ENCODE results near the gene WASF3.

Gene WASF3

DNA sequence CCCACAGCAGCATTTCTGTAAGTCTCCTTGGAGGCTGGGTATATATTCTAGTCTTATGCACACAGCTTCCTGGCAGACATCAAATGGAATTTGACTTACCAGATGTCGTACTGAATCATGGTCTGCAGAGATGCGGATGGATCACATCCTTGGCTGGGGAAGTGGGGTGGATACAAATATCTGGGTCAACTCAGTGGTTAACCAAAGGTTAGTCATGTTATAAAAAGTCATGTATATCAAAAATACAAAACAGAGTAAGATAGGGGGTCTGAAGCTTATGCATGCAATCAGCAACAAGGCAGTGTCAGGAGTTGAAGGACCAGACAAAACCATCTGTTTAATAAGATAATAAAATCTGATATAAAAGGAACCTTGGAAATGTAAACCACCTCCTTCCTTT lies 61.9 kb downstream of the WASF3 start:
- Histone ChIP-seq H2AFZ (ENCODE audit: low read length) (no peak overlapping the region), H3K36me3 (replicated peaks in 1 of 2; ENCODE audit: control insufficient read depth in 2 of 2, insufficient read depth in 2 of 2, low read length in 2 of 2) (peaks cover 20 to 29% of the 10 kb centered on the region in 2 donors), H3K9me3 (replicated peaks in 1 of 2; ENCODE audit: control insufficient read depth in 2 of 2, insufficient read depth in 1 of 2, low read depth in 1 of 2, low read length in 2 of 2) (peaks cover 4 to 14% of the 10 kb centered on the region in 2 donors), H3K27me3 (ENCODE audit: control insufficient read depth in 3 of 3, insufficient read depth in 3 of 3, low read depth in 1 of 3, low read length in 3 of 3) (no peaks in the 10 kb centered on the region), H3K27ac (replicated peaks; ENCODE audit: low read length) (no peak overlapping the region), H2BK12ac (ENCODE audit: low read length) (no peak overlapping the region), H4K91ac (ENCODE audit: low read depth, low read length, poor library complexity) (no peak overlapping the region), H2BK5ac (ENCODE audit: low read length) (no peak overlapping the region), H3K79me1 (ENCODE audit: low read depth, low read length) (peaks cover 8% of the 10 kb centered on the region), H3K4me3 (ENCODE audit: low read length in 2 of 2) (no peak overlapping the region), H2AK5ac (ENCODE audit: low read depth, low read length) (no peak overlapping the region), H3K14ac (ENCODE audit: low read length) (no peak overlapping the region), H3K9ac (ENCODE audit: low read depth, low read length, poor library complexity) (no peak overlapping the region), H4K8ac (ENCODE audit: low read depth, low read length) (no peak overlapping the region), H2BK15ac (ENCODE audit: low read length) (no peak overlapping the region), H3K23ac (ENCODE audit: low read depth, low read length, poor library complexity) (no peak overlapping the region), H3K4ac (ENCODE audit: low read length) (no peak overlapping the region), H2BK120ac (ENCODE audit: low read depth, low read length) (no peak overlapping the region), H3K4me2 (ENCODE audit: insufficient read depth, low read length, poor library complexity, severe bottlenecking) (no peak overlapping the region), H3K18ac (ENCODE audit: low read length) (no peak overlapping the region), H3K4me1 (ENCODE audit: control insufficient read depth in 2 of 2, insufficient read depth in 1 of 2, low read depth in 1 of 2, low read length in 2 of 2) (peaks cover 0 to 2% of the 10 kb centered on the region in 2 donors)
- DNase-seq (ENCODE audit: low spot score) = no peak
- WGBS, 2 donors (ENCODE audit: extremely low coverage in 2 of 2, insufficient read length in 2 of 2, insufficient replicate concordance in 1 of 2) = no CpG with 5 or more reads among the region's 2 CpGs

GRCh38 chr13:26621731-26622401 lies 64.4 kb downstream of the WASF3 start:
- WGBS, 2 donors (ENCODE audit: extremely low coverage in 2 of 2, insufficient read length in 2 of 2, insufficient replicate concordance in 1 of 2) = no CpG with 5 or more reads among the region's 4 CpGs

GRCh38 chr13:26623125-26623524 lies 65.6 kb downstream of the WASF3 start:
- Histone ChIP-seq H2BK12ac (ENCODE audit: low read length) (no peak overlapping the region), H2AK5ac (ENCODE audit: low read depth, low read length) (no peak overlapping the region), H3K27me3 (ENCODE audit: control insufficient read depth in 3 of 3, insufficient read depth in 3 of 3, low read depth in 1 of 3, low read length in 3 of 3) (no peaks in the 10 kb centered on the region), H3K36me3 (replicated peaks in 1 of 2; ENCODE audit: control insufficient read depth in 2 of 2, insufficient read depth in 2 of 2, low read length in 2 of 2) (peaks cover 25 to 26% of the 10 kb centered on the region in 2 donors), H2AFZ (ENCODE audit: low read length) (no peak overlapping the region), H2BK15ac (ENCODE audit: low read length) (no peak overlapping the region), H3K4ac (ENCODE audit: low read length) (no peak overlapping the region), H3K4me3 (ENCODE audit: low read length in 2 of 2) (no peak overlapping the region), H3K4me2 (ENCODE audit: insufficient read depth, low read length, poor library complexity, severe bottlenecking) (no peak overlapping the region), H2BK5ac (ENCODE audit: low read length) (no peak overlapping the region), H2BK120ac (ENCODE audit: low read depth, low read length) (no peak overlapping the region), H4K91ac (ENCODE audit: low read depth, low read length, poor library complexity) (no peak overlapping the region), H3K27ac (replicated peaks; ENCODE audit: low read length) (no peak overlapping the region), H3K9me3 (replicated peaks in 1 of 2; ENCODE audit: control insufficient read depth in 2 of 2, insufficient read depth in 1 of 2, low read depth in 1 of 2, low read length in 2 of 2) (peaks cover 12 to 28% of the 10 kb centered on the region in 2 donors), H3K9ac (ENCODE audit: low read depth, low read length, poor library complexity) (no peak overlapping the region), H3K23ac (ENCODE audit: low read depth, low read length, poor library complexity) (no peak overlapping the region), H4K8ac (ENCODE audit: low read depth, low read length) (no peak overlapping the region), H3K79me1 (ENCODE audit: low read depth, low read length) (peaks cover 5% of the 10 kb centered on the region), H3K4me1 (ENCODE audit: control insufficient read depth in 2 of 2, insufficient read depth in 1 of 2, low read depth in 1 of 2, low read length in 2 of 2) (peaks cover 0 to 2% of the 10 kb centered on the region in 2 donors), H3K18ac (ENCODE audit: low read length) (no peak overlapping the region), H3K14ac (ENCODE audit: low read length) (no peak overlapping the region)
- no peak for DNase-seq (ENCODE audit: low spot score)
- no CpG with 5 or more reads among the region's 3 CpGs for WGBS, 2 donors (ENCODE audit: extremely low coverage in 2 of 2, insufficient read length in 2 of 2, insufficient replicate concordance in 1 of 2)

More at GRCh38 chr13:26621731-26622401, 64.4 kb downstream of the WASF3 start:
- Histone ChIP-seq H2AFZ (ENCODE audit: low read length) (no peak overlapping the region), H3K18ac (ENCODE audit: low read length) (no peak overlapping the region), H4K8ac (ENCODE audit: low read depth, low read length) (no peak overlapping the region), H2AK5ac (ENCODE audit: low read depth, low read length) (no peak overlapping the region), H3K27me3 (ENCODE audit: control insufficient read depth in 3 of 3, insufficient read depth in 3 of 3, low read depth in 1 of 3, low read length in 3 of 3) (no peaks in the 10 kb centered on the region), H3K4me2 (ENCODE audit: insufficient read depth, low read length, poor library complexity, severe bottlenecking) (no peak overlapping the region), H3K4ac (ENCODE audit: low read length) (no peak overlapping the region), H4K91ac (ENCODE audit: low read depth, low read length, poor library complexity) (no peak overlapping the region), H3K23ac (ENCODE audit: low read depth, low read length, poor library complexity) (no peak overlapping the region), H2BK12ac (ENCODE audit: low read length) (no peak overlapping the region), H2BK120ac (ENCODE audit: low read depth, low read length) (no peak overlapping the region), H3K79me1 (ENCODE audit: low read depth, low read length) (peaks cover 8% of the 10 kb centered on the region), H3K4me1 (ENCODE audit: control insufficient read depth in 2 of 2, insufficient read depth in 1 of 2, low read depth in 1 of 2, low read length in 2 of 2) (peaks cover 0 to 2% of the 10 kb centered on the region in 2 donors), H3K9ac (ENCODE audit: low read depth, low read length, poor library complexity) (no peak overlapping the region), H3K36me3 (replicated peaks in 1 of 2; ENCODE audit: control insufficient read depth in 2 of 2, insufficient read depth in 2 of 2, low read length in 2 of 2) (peaks cover 26 to 28% of the 10 kb centered on the region in 2 donors), H3K9me3 (replicated peaks in 1 of 2; ENCODE audit: control insufficient read depth in 2 of 2, insufficient read depth in 1 of 2, low read depth in 1 of 2, low read length in 2 of 2) (peaks cover 12 to 28% of the 10 kb centered on the region in 2 donors), H3K27ac (replicated peaks; ENCODE audit: low read length) (no peak overlapping the region), H3K14ac (ENCODE audit: low read length) (no peak overlapping the region), H2BK15ac (ENCODE audit: low read length) (no peak overlapping the region), H3K4me3 (ENCODE audit: low read length in 2 of 2) (no peak overlapping the region), H2BK5ac (ENCODE audit: low read length) (no peak overlapping the region)
- DNase-seq (ENCODE audit: low spot score) = no peak

DNA sequence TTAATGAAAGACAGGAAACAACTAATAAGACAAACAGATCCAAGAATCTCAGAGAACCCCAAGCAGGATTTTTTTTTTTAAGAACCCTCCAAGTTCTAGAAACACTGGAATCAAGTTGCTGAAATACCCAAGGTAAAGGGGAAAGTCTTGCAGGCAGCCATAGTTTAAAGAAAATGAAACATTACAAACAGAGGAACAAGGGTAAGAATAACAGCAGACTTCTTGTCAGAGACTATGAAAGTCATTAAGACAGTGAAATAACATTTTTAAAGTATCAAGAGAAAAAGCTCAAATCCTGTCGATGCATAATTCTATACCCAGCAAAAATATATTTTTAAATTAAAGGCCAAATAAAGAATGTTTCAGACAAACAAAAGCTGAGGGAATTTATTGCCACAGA lies 67.1 kb downstream of the WASF3 start:
- peaks cover 31 to 38% of the 10 kb centered on the region in 2 donors for H3K36me3 ChIP-seq (replicated peaks in 1 of 2; ENCODE audit: control insufficient read depth in 2 of 2, insufficient read depth in 2 of 2, low read length in 2 of 2)
- H3K9me3 ChIP-seq (replicated peaks in 1 of 2; ENCODE audit: control insufficient read depth in 2 of 2, insufficient read depth in 1 of 2, low read depth in 1 of 2, low read length in 2 of 2) = peaks cover 24 to 28% of the 10 kb centered on the region in 2 donors
- no peaks in the 10 kb centered on the region for H3K27me3 ChIP-seq (ENCODE audit: control insufficient read depth in 3 of 3, insufficient read depth in 3 of 3, low read depth in 1 of 3, low read length in 3 of 3)
- WGBS, 2 donors (ENCODE audit: extremely low coverage in 2 of 2, insufficient read length in 2 of 2, insufficient replicate concordance in 1 of 2) = no CpG with 5 or more reads among the region's 1 CpG
- no peak for DNase-seq (ENCODE audit: low spot score)
- no peak overlapping the region for H3K9ac ChIP-seq (ENCODE audit: low read depth, low read length, poor library complexity)
- peaks cover 10% of the 10 kb centered on the region for H3K79me1 ChIP-seq (ENCODE audit: low read depth, low read length)
- H4K91ac ChIP-seq (ENCODE audit: low read depth, low read length, poor library complexity) = no peak overlapping the region
- H2BK15ac ChIP-seq (ENCODE audit: low read length) = no peak overlapping the region
- H2BK12ac ChIP-seq (ENCODE audit: low read length) = no peak overlapping the region
- H3K4ac ChIP-seq (ENCODE audit: low read length) = no peak overlapping the region
- no peak overlapping the region for H3K4me3 ChIP-seq (ENCODE audit: low read length in 2 of 2)
- H3K18ac ChIP-seq (ENCODE audit: low read length) = no peak overlapping the region
- no peak overlapping the region for H2BK120ac ChIP-seq (ENCODE audit: low read depth, low read length)
- no peak overlapping the region for H3K14ac ChIP-seq (ENCODE audit: low read length)
- no peak overlapping the region for H2AFZ ChIP-seq (ENCODE audit: low read length)
- no peak overlapping the region for H2AK5ac ChIP-seq (ENCODE audit: low read depth, low read length)
- no peak overlapping the region for H3K4me2 ChIP-seq (ENCODE audit: insufficient read depth, low read length, poor library complexity, severe bottlenecking)
- H3K4me1 ChIP-seq (ENCODE audit: control insufficient read depth in 2 of 2, insufficient read depth in 1 of 2, low read depth in 1 of 2, low read length in 2 of 2) = no peaks in the 10 kb centered on the region
- no peak overlapping the region for H3K27ac ChIP-seq (replicated peaks; ENCODE audit: low read length)
- no peak overlapping the region for H3K23ac ChIP-seq (ENCODE audit: low read depth, low read length, poor library complexity)
- no peak overlapping the region for H2BK5ac ChIP-seq (ENCODE audit: low read length)
- H4K8ac ChIP-seq (ENCODE audit: low read depth, low read length) = no peak overlapping the region

All from neuronal stem cell (in vitro differentiated cells).